GM10266 (cell line): Measurements from ENCODE around the gene CEP72.
"Not testable (repeated sequence)": the region's sequence is repeated elsewhere in the genome, so short reads cannot be mapped to it uniquely, and the experiment has no call there.

Experiments used
- DNase-seq: peaks from one replicate; pipeline ENCODE4 v3.0.0; 2012; ENCODE audit errors: extremely low spot score
- TF ChIP-seq, protein P1 (sequence below): IDR thresholded peaks from 2 replicates; pipeline ENCODE4 v1.5.1; 2012; ENCODE audit warnings: mild to moderate bottlenecking, low read depth; ENCODE audit not compliant: control insufficient read depth, insufficient read depth; ENCODE audit errors: missing control alignments

CEP72 gene

DNA sequence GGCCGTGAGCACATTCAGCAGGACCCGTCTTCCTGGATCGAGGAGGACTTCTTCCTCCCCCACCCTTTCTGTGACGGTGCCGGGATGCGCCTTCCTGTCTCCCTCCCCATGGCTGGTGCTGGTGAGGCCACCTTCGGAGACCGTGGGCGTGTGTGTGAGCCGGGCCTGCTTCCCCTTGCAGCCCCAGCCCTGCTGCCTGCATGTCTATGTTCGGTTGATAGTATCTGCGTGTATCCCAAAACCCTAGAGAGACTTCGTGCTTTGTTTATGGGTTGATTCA is 12.8 kb downstream of the CEP72 start:
- TF ChIP-seq, protein P1, sequence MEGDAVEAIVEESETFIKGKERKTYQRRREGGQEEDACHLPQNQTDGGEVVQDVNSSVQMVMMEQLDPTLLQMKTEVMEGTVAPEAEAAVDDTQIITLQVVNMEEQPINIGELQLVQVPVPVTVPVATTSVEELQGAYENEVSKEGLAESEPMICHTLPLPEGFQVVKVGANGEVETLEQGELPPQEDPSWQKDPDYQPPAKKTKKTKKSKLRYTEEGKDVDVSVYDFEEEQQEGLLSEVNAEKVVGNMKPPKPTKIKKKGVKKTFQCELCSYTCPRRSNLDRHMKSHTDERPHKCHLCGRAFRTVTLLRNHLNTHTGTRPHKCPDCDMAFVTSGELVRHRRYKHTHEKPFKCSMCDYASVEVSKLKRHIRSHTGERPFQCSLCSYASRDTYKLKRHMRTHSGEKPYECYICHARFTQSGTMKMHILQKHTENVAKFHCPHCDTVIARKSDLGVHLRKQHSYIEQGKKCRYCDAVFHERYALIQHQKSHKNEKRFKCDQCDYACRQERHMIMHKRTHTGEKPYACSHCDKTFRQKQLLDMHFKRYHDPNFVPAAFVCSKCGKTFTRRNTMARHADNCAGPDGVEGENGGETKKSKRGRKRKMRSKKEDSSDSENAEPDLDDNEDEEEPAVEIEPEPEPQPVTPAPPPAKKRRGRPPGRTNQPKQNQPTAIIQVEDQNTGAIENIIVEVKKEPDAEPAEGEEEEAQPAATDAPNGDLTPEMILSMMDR: no peak
- DNase-seq: no peak

DNA sequence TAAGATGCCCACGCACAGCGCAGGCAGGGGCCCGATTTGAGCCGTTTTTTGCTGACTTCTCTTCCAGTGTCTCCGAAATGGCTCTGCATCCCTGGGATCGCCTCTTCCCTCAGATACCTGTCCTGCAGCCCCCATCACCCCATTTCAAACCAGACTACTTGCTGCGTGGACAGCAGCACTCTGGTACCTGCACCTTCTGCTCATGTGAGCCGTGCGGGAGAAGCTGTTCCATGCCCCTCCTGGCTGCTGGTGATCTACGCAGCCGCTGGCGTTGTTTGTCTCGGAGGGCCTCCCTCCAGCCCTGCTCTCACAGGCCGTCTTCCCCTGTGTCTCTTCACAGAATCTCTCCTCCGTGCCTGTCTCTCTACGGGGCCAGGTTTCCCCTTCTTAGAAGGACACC is 13.4 kb downstream of the CEP72 start:
- TF ChIP-seq, protein P1: no peak
- DNase-seq: no peak

DNA sequence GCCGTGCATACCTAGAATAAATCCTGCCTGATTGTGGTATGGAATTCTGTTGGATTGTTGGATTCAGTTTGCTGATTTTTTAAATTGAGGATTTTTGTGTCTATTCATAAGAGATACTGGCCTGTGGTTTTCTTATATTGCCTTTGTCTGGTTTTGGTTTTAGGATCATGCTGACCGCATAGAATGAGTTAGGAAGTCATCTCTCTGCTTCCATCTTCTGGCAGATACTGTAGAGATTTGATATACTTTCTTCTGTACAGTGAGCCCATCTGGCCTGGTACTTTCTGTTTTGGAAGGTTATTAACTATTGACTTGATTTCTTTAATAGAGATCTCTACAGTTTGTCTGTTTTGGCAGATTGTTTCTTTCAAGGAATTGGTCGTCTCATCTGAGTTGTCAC is 14.7 kb downstream of the CEP72 start:
- TF ChIP-seq, protein P1: no peak
- DNase-seq: no peak

GRCh38 chr5:627840-628239 is 15.7 kb downstream of the CEP72 start:
- DNase-seq: no peak
- TF ChIP-seq, protein P1: no peak

- not testable (repeated sequence) for DNase-seq
Measured at GRCh38 chr5:628351-629205, 16.4 kb downstream of the CEP72 start.

DNA sequence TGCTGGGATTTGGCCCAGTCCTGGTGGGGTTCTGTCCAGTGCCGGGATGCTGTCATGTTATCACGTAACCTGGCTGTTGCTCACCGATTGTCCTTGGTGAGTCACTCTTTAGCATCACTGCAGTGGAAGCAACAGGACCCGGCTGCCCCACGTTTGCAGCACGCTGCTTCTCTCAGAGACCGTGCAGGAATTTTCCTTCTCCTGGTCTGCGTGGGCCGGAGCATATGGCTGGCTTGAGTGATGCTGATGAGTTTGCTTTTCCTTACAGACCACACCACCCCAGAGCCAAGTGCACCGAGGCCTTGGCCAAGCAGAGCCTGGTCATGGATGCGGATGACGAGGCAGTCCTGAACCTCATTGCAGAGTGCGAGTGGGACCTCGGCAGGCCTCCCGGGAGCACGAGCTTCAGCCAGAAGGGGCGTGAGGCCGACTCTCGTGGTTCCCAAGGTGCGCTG is 21.4 kb downstream of the CEP72 start:
- TF ChIP-seq, protein P1: no peak
- DNase-seq: no peak

GRCh38 chr5:634191-634590 is 22.1 kb downstream of the CEP72 start:
- no peak for DNase-seq
- TF ChIP-seq, protein P1: no peak

- TF ChIP-seq, protein P1: no peak
- no peak for DNase-seq
Measured at GRCh38 chr5:635306-636055, 23.3 kb downstream of the CEP72 start.
